Naive thymus-derived CD4-positive, alpha-beta T cell (primary cell): Measurements from ENCODE around the gene METTL8. TPM values are rescaled to one million over a fixed set of nuclear protein-coding genes. Genes with fewer than 3 reads are reported as not detected.
"Not testable (repeated sequence)": the region's sequence is repeated elsewhere in the genome, so short reads cannot be mapped to it uniquely, and the experiment has no call there.

Experiments
- ATAC-seq: fragments of 150-1000 bp; cut with Tn5 transposase; 2 replicates; pipeline ENCODE4 v1.10.0; 2021; ENCODE audit warnings: mild to moderate bottlenecking, moderate library complexity
- CTCF ChIA-PET: fragments of 350-600 bp; sonication (Branson Sonifier 250); formaldehyde crosslinking; loops from one replicate; lab custom pipeline; 2021; ENCODE audit warnings: antibody characterized with exemption; lab: Charles Lee
- POLR2A ChIA-PET: fragments of 350-600 bp; sonication (Branson Sonifier 250); formaldehyde crosslinking; loops from one replicate; lab custom pipeline; 2021; ENCODE audit warnings: antibody characterized with exemption, inconsistent platforms; lab: Charles Lee
- DNase-seq, 9 donors: peaks; one replicate each; pipeline versions ENCODE4 v3.0.0 to v3.0.0-alpha.2; 2020 to 2022; ENCODE audit warnings: mixed read lengths in 1 of 9
- H3K27ac ChIP-seq: one replicate; pipeline ENCODE4 v1.7.0; 2013; ENCODE audit warnings: mild to moderate bottlenecking, low read depth, low read length, moderate library complexity
- H3K27me3 ChIP-seq, 2 donors: one replicate each; pipeline ENCODE4 v1.7.0; 2013; ENCODE audit warnings: low read length in 2 of 2, mild to moderate bottlenecking in 2 of 2, moderate library complexity in 2 of 2; ENCODE audit not compliant: control insufficient read depth in 2 of 2, insufficient read depth in 2 of 2
- H3K36me3 ChIP-seq, 3 experiments: 1 replicate in 2 of 3; 2 replicates in 1 of 3; pipeline ENCODE4 v1.7.0; 2013; ENCODE audit warnings: low read length in 3 of 3, mild to moderate bottlenecking in 3 of 3, moderate library complexity in 1 of 3; ENCODE audit not compliant: insufficient read depth in 3 of 3, control insufficient read depth in 2 of 3
- H3K4me1 ChIP-seq, 2 donors: one replicate each; pipeline ENCODE4 v1.7.0; 2013; ENCODE audit warnings: low read length in 2 of 2, mild to moderate bottlenecking in 2 of 2, moderate library complexity in 1 of 2; ENCODE audit not compliant: control insufficient read depth in 2 of 2, insufficient read depth in 2 of 2
- H3K4me3 ChIP-seq: 2 replicates; pipeline ENCODE4 v1.7.0; 2013; ENCODE audit warnings: mild to moderate bottlenecking, low read length
- H3K9me3 ChIP-seq, 3 experiments: 1 replicate in 2 of 3; 2 replicates in 1 of 3; pipeline ENCODE4 v1.7.0; 2013; ENCODE audit warnings: low read length in 3 of 3; ENCODE audit not compliant: control insufficient read depth in 2 of 3
- H3K27ac Mint-ChIP-seq, 9 donors: one replicate each; pipeline ENCODE4 v1.8.0; 2020 to 2022; ENCODE audit warnings: mixed read lengths in 9 of 9, mild to moderate bottlenecking in 8 of 9, moderate library complexity in 5 of 9, inconsistent platforms in 2 of 9
- H3K27me3 Mint-ChIP-seq, 5 donors: one replicate each; pipeline ENCODE4 v1.8.0; 2021 to 2022; ENCODE audit warnings: mixed read lengths in 5 of 5, mild to moderate bottlenecking in 1 of 5
- H3K36me3 Mint-ChIP-seq, 5 donors: one replicate each; pipeline ENCODE4 v1.8.0; 2020 to 2022; ENCODE audit warnings: mixed read lengths in 5 of 5, mild to moderate bottlenecking in 3 of 5, inconsistent platforms in 1 of 5
- H3K4me1 Mint-ChIP-seq, 7 donors: one replicate each; pipeline ENCODE4 v1.8.0; 2020 to 2022; ENCODE audit warnings: mixed read lengths in 7 of 7, mild to moderate bottlenecking in 3 of 7, inconsistent platforms in 1 of 7
- H3K4me3 Mint-ChIP-seq, 10 donors: one replicate each; pipeline ENCODE4 v1.8.0; 2020 to 2022; ENCODE audit warnings: mild to moderate bottlenecking in 10 of 10, mixed read lengths in 10 of 10, moderate library complexity in 6 of 10, inconsistent platforms in 2 of 10
- H3K9me3 Mint-ChIP-seq, 11 donors: one replicate each; pipeline ENCODE4 v1.8.0; 2020 to 2022; ENCODE audit warnings: mixed read lengths in 11 of 11, mild to moderate bottlenecking in 4 of 11, inconsistent platforms in 1 of 11, moderate library complexity in 1 of 11
- intact Hi-C, 2 donors: fragments of 100-400 bp; cut with micrococcal nuclease; formaldehyde crosslinking; loops; one replicate each; pipeline ENCODE4 v1.15.1; 2023
- polyA plus RNA-seq, 2 donors: library from polyadenylated mRNA; unstranded; fragments of 300-500 nt; fragmentation: Illumina TruSeq; gene quantifications; one replicate each; pipeline ENCODE4 v1.2.3, GENCODE V29; 2021
- total RNA-seq, 6 experiments: library from RNA in 5 of 6; stranded (reverse) in 5 of 6; gene quantifications; 1 replicate in 5 of 6; 2 replicates in 1 of 6; pipeline ENCODE4 v1.2.3 and lab custom pipeline; 2021 to 2026

The METTL8 gene
- total and polyA plus RNA-seq, 7 experiments from 2014 or later: 11.8 to 21.6 (median 15.7) TPM

- H3K27ac ChIP-seq: no peak overlapping the region
- DNase-seq (no peak), ATAC-seq (no peak)
- intact Hi-C loops: no loop called here
- POLR2A ChIA-PET: no interaction called here
- H3K27me3 ChIP-seq: no peaks in the 10 kb centered on the region
- no peak overlapping the region for H3K4me3 ChIP-seq
- no peaks in the 10 kb centered on the region for H3K9me3 ChIP-seq
- Mint-ChIP-seq H3K27me3 (no peaks in the 10 kb centered on the region), H3K27ac (no peak overlapping the region), H3K36me3 (peaks cover 3 to 33% (median 16%) of the 10 kb centered on the region in 5 donors), H3K4me1 (peaks cover 0 to 33% (median 12%) of the 10 kb centered on the region in 7 donors), H3K4me3 (no peak overlapping the region), H3K9me3 (peaks cover 0 to 5% (median 0%) of the 10 kb centered on the region in 11 donors)
- H3K4me1 ChIP-seq: no peaks in the 10 kb centered on the region
- no peaks in the 10 kb centered on the region for H3K36me3 ChIP-seq
- CTCF ChIA-PET: interaction anchor here (0.6 kb wide), 1 partner anchor 230 kb away, joined by 3 read pairs; no protein-coding TSS in a partner anchor
Observed at GRCh38 chr2:171389780-171390179, 44.0 kb downstream of the METTL8 start.

- Histone ChIP-seq H3K4me1 (no peaks in the 10 kb centered on the region), H3K4me3 (no peak overlapping the region), H3K36me3 (no peaks in the 10 kb centered on the region), H3K27me3 (no peaks in the 10 kb centered on the region), H3K9me3 (no peaks in the 10 kb centered on the region), H3K27ac (no peak overlapping the region)
- H3K27ac Mint-ChIP-seq: no peak overlapping the region
- intact Hi-C loops: no loop called here
- H3K36me3 Mint-ChIP-seq: peaks cover 3 to 33% (median 16%) of the 10 kb centered on the region in 5 donors
- no peaks in the 10 kb centered on the region for H3K27me3 Mint-ChIP-seq
- DNase-seq (no peak), ATAC-seq (no peak)
- H3K4me1 Mint-ChIP-seq: peaks cover 0 to 33% (median 12%) of the 10 kb centered on the region in 7 donors
- no peak overlapping the region for H3K4me3 Mint-ChIP-seq
- ChIA-PET POLR2A (no interaction called here), CTCF (interaction anchor here (0.6 kb wide), 1 partner anchor 197 kb away, joined by 3 read pairs; no protein-coding TSS in a partner anchor)
- peaks cover 0 to 5% (median 0%) of the 10 kb centered on the region in 11 donors for H3K9me3 Mint-ChIP-seq
Observed at GRCh38 chr2:171389325-171389724, 44.5 kb downstream of the METTL8 start.

DNA sequence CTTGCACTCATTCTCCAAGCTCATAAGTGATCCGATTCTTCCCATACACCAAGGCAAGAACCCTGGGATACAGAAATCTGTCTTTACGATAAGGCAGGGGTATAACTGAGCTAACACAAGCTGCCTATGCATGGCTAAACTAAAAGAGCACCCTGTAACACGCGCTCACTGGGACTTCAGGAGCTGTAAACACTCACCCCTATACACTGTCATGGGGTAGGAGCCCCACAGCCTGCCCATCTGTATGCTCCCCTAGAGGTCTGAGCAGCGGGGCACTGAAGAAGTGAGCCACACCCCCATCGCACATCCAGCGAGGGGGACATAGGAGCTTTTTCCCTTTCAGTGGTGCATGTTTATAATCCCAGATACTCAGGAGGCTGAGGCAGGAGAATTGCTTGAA is 46.7 kb downstream of the METTL8 start:
- H3K4me1 Mint-ChIP-seq: peaks cover 0 to 33% (median 11%) of the 10 kb centered on the region in 7 donors
- no peaks in the 10 kb centered on the region for H3K27me3 Mint-ChIP-seq
- H3K36me3 Mint-ChIP-seq: peaks cover 3 to 43% (median 28%) of the 10 kb centered on the region in 5 donors
- CTCF ChIA-PET: interaction anchor here (0.5 to 1.0 kb wide), 2 partner anchors 11 to 35 kb away, joined by 3 read pairs; no protein-coding TSS in a partner anchor
- peak overlapping the region in 1 of 10 donors; percentile 27 for H3K4me3 Mint-ChIP-seq
- H3K9me3 Mint-ChIP-seq: peaks cover 0 to 5% (median 0%) of the 10 kb centered on the region in 11 donors
- Histone ChIP-seq H3K4me3 (no peak overlapping the region), H3K9me3 (no peaks in the 10 kb centered on the region), H3K4me1 (no peaks in the 10 kb centered on the region), H3K27ac (no peak overlapping the region), H3K36me3 (no peaks in the 10 kb centered on the region), H3K27me3 (no peaks in the 10 kb centered on the region)
- DNase-seq (no peak), ATAC-seq (no peak)
- POLR2A ChIA-PET: no interaction called here
- intact Hi-C loops: no loop called here
- no peak overlapping the region for H3K27ac Mint-ChIP-seq

- POLR2A ChIA-PET: no interaction called here
- Mint-ChIP-seq H3K36me3 (peaks cover 3 to 41% (median 28%) of the 10 kb centered on the region in 5 donors), H3K9me3 (peaks cover 0 to 5% (median under 1%) of the 10 kb centered on the region in 11 donors), H3K27ac (peak overlapping the region in 2 of 9 donors; percentile 27 to 33), H3K27me3 (no peaks in the 10 kb centered on the region), H3K4me1 (peaks cover 0 to 31% (median 11%) of the 10 kb centered on the region in 7 donors), H3K4me3 (peak overlapping the region in 1 of 10 donors; percentile 27)
- H3K4me3 ChIP-seq: no peak overlapping the region
- intact Hi-C loops: no loop called here
- DNase-seq (no peak), ATAC-seq (no peak)
- CTCF ChIA-PET: interaction anchor here (0.5 to 1.0 kb wide), 2 partner anchors 11 to 35 kb away, joined by 3 read pairs; no protein-coding TSS in a partner anchor
- H3K4me1 ChIP-seq: no peaks in the 10 kb centered on the region
- H3K27me3 ChIP-seq: no peaks in the 10 kb centered on the region
- H3K27ac ChIP-seq: no peak overlapping the region
- no peaks in the 10 kb centered on the region for H3K9me3 ChIP-seq
- no peaks in the 10 kb centered on the region for H3K36me3 ChIP-seq
Observed at GRCh38 chr2:171386627-171387026, 47.2 kb downstream of the METTL8 start.

- H3K4me1 Mint-ChIP-seq: peaks cover 0 to 13% (median 10%) of the 10 kb centered on the region in 7 donors
Observed at GRCh38 chr2:171383134-171383533, 50.7 kb downstream of the METTL8 start.

DNA sequence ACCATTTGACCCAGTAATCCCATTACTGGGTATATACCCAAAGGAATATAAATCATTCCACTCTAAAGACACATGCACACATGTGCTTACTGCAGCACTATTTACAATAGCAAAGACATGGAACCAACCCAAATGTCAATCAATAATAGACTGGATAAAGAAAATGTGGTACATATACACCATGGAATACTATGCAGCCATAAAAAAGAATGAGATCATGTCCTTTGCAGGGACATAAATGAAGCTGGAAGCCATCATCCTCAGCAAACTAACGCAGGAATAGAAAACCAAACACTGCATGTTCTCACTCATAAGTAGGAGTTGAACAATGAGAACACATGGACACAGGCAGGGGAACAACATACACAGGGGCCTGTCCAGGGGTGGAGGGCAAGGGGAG is 51.6 kb downstream of the METTL8 start:
- Mint-ChIP-seq H3K36me3 (peaks cover 31 to 66% (median 53%) of the 10 kb centered on the region in 5 donors), H3K4me1 (peaks cover 4 to 17% (median 11%) of the 10 kb centered on the region in 7 donors), H3K9me3 (peaks cover 13 to 43% (median 30%) of the 10 kb centered on the region in 11 donors)
- H3K27ac ChIP-seq, H3K4me3 Mint-ChIP-seq, POLR2A ChIA-PET, DNase-seq, ATAC-seq, intact Hi-C loops, H3K4me1 ChIP-seq, H3K9me3 ChIP-seq, H3K27me3 Mint-ChIP-seq, H3K36me3 ChIP-seq, H3K4me3 ChIP-seq, CTCF ChIA-PET, H3K27me3 ChIP-seq, H3K27ac Mint-ChIP-seq: not testable (repeated sequence)

More at GRCh38 chr2:171383134-171383533, 50.7 kb downstream of the METTL8 start:
- ChIA-PET POLR2A (no interaction called here), CTCF (no interaction called here)
- no peak overlapping the region for H3K4me3 ChIP-seq
- Mint-ChIP-seq H3K36me3 (peaks cover 23 to 60% (median 48%) of the 10 kb centered on the region in 5 donors), H3K9me3 (peaks cover 6 to 33% (median 21%) of the 10 kb centered on the region in 11 donors), H3K27ac (no peak overlapping the region), H3K27me3 (no peaks in the 10 kb centered on the region), H3K4me3 (no peak overlapping the region)
- no peaks in the 10 kb centered on the region for H3K27me3 ChIP-seq
- no peak overlapping the region for H3K27ac ChIP-seq
- H3K9me3 ChIP-seq: peaks cover 0 to 5% (median 0%) of the 10 kb centered on the region in 3 experiments
- intact Hi-C loops: no loop called here
- H3K4me1 ChIP-seq: no peaks in the 10 kb centered on the region
- ATAC-seq (no peak), DNase-seq (no peak)
- no peaks in the 10 kb centered on the region for H3K36me3 ChIP-seq

- H3K36me3 ChIP-seq, H3K4me3 ChIP-seq, H3K27ac Mint-ChIP-seq, DNase-seq, H3K4me1 ChIP-seq, H3K27ac ChIP-seq, H3K27me3 ChIP-seq, ATAC-seq, intact Hi-C loops, POLR2A ChIA-PET, H3K27me3 Mint-ChIP-seq, CTCF ChIA-PET, H3K9me3 ChIP-seq: not testable (repeated sequence)
- Mint-ChIP-seq H3K4me1 (peaks cover 0 to 11% (median 4%) of the 10 kb centered on the region in 7 donors), H3K4me3 (peak overlapping the region in 1 of 10 donors; percentile 7), H3K36me3 (peaks cover 33 to 74% (median 71%) of the 10 kb centered on the region in 5 donors), H3K9me3 (peaks cover 13 to 65% (median 44%) of the 10 kb centered on the region in 11 donors)
Observed at GRCh38 chr2:171377852-171378251, 55.9 kb downstream of the METTL8 start.
